Hepatocyte (in vitro differentiated cells): ENCODE results near the gene ANKDD1B. TPM values are rescaled to one million over a fixed set of nuclear protein-coding genes. Genes with fewer than 3 reads are reported as not detected.

Source experiments
- DNase-seq: peaks from one replicate; pipeline ENCODE4 v3.0.0-alpha.2; 2016; ENCODE audit warnings: low spot score
- H2AFZ ChIP-seq: fragments of 200-600 bp; sonication (generic); 2 replicates; pipeline ENCODE4 v1.6.0; 2016; ENCODE audit warnings: antibody characterized with exemption, mild to moderate bottlenecking
- H3K27ac ChIP-seq: fragments of 200-600 bp; sonication (generic); 2 replicates; pipeline ENCODE4 v1.5.1; 2016; ENCODE audit warnings: mild to moderate bottlenecking
- H3K27me3 ChIP-seq: fragments of 200-600 bp; sonication (generic); 2 replicates; pipeline ENCODE4 v1.6.1; 2016
- H3K36me3 ChIP-seq: fragments of 200-600 bp; sonication (generic); replicated peaks from 2 replicates; pipeline ENCODE4 v1.5.1; 2016; ENCODE audit warnings: low read depth; ENCODE audit not compliant: insufficient read depth
- H3K4me1 ChIP-seq: fragments of 200-600 bp; sonication (generic); 2 replicates; pipeline ENCODE4 v1.5.1; 2016; ENCODE audit warnings: mild to moderate bottlenecking, moderate library complexity; ENCODE audit not compliant: insufficient read depth
- H3K4me2 ChIP-seq: fragments of 200-600 bp; sonication (generic); 2 replicates; pipeline ENCODE4 v1.6.0; 2016
- H3K4me3 ChIP-seq: fragments of 200-600 bp; sonication (generic); 2 replicates; pipeline ENCODE4 v1.5.1; 2016; ENCODE audit warnings: mild to moderate bottlenecking
- H3K79me2 ChIP-seq: fragments of 200-600 bp; sonication (generic); 2 replicates; pipeline ENCODE4 v1.6.0; 2017; ENCODE audit warnings: mild to moderate bottlenecking
- H3K9me2 ChIP-seq: fragments of 200-600 bp; sonication (generic); replicated peaks from 2 replicates; pipeline ENCODE4 v1.6.0; 2017; ENCODE audit warnings: mild to moderate bottlenecking; ENCODE audit not compliant: insufficient read depth
- H3K9me3 ChIP-seq: fragments of 200-600 bp; sonication (generic); 2 replicates; pipeline ENCODE4 v1.5.1; 2016; ENCODE audit warnings: low read depth, mild to moderate bottlenecking
- H4K20me1 ChIP-seq: fragments of 200-600 bp; sonication (generic); 2 replicates; pipeline ENCODE4 v1.6.0; 2016; ENCODE audit warnings: mild to moderate bottlenecking; ENCODE audit not compliant: insufficient read depth, poor library complexity, severe bottlenecking
- CTCF ChIP-seq: fragments of 200-600 bp; sonication (generic); IDR thresholded peaks from 2 replicates; pipeline ENCODE4 v1.5.1; 2016; ENCODE audit warnings: antibody characterized with exemption, mild to moderate bottlenecking; ENCODE audit not compliant: poor library complexity
- EZH2 ChIP-seq: fragments of 200-600 bp; sonication (generic); IDR thresholded peaks from 2 replicates; pipeline ENCODE4 v1.6.1; 2016; ENCODE audit warnings: antibody characterized with exemption, mild to moderate bottlenecking, borderline replicate concordance
- EZH2phosphoT487 ChIP-seq: fragments of 200-600 bp; sonication (generic); IDR thresholded peaks from one replicate; pipeline ENCODE4 v1.6.1; 2018; ENCODE audit warnings: antibody characterized with exemption, mild to moderate bottlenecking, low read depth, moderate library complexity; ENCODE audit not compliant: unreplicated experiment, severe bottlenecking
- WGBS: methylation state at CpG from one replicate; pipeline ENCODE4 v1.1.6; 2016; ENCODE audit warnings: low lambda C conversion rate; ENCODE audit errors: missing lambda C conversion rate; 5-methylcytosine and 5-hydroxymethylcytosine counted together
- polyA plus RNA-seq: library from polyadenylated mRNA; unstranded; fragments of >200 nt; fragmentation: Nextera tagmentation; extraction: Ambion mirVana; gene quantifications from 2 replicates; pipeline ENCODE4 v1.2.1, GENCODE V29; 2016
- total RNA-seq: library from RNA; depleted of rRNA; stranded (reverse); fragments of >200 nt; gene quantifications from 2 replicates; pipeline ENCODE4 v1.2.3, GENCODE V29; 2014

The ANKDD1B gene
- total and polyA plus RNA-seq, 2 experiments from 2014 or later, result 0.71 to 4.7 TPM

DNA sequence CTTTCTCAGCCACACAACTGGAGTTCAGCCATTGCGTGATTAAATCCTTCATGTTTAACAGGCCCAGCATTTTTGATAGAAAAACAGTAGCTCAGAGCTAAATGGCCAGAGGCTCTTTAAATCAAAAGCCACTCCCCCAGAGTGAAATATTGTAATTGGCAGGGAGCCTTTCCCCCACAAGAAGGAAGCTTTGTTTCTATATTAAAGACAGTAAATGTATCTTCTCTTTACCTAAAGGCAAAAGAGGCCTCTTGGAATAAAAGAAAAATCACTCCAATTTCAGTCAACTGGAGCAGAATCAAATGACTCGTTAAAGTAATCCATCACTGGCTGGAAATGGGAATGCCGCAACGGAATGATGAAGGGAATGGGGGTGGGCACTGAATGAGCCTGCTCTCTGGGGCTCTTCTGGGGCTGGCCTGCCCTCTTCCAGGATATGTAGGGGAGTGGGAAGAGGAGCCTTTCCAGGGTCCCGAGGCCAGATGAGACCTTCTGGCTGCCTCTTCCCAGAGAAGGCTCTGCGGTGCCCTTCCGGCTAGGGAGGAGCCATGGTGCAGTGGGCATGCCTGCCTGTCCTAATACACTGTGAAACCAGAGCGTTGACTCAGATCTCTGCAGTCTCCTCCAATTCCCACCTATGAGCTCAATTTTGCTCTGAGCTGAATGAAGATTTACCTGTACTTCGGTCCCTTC lies 45.2 kb downstream of the ANKDD1B start:
- no peak for DNase-seq
- 66% methylated on average over 9 of the region's 9 CpGs for WGBS
- H3K79me2 ChIP-seq, result no peaks in the 10 kb centered on the region
- H4K20me1 ChIP-seq, result no peaks in the 10 kb centered on the region
- H3K36me3 ChIP-seq, result no peaks in the 10 kb centered on the region
- H3K4me2 ChIP-seq, result peak overlapping the region; percentile 42
- peak overlapping the region; percentile 8 for H3K27ac ChIP-seq
- H3K4me3 ChIP-seq, result no peak overlapping the region
- peaks cover 4% of the 10 kb centered on the region for H3K4me1 ChIP-seq
- TF ChIP-seq EZH2phosphoT487, result no peak
- TF ChIP-seq CTCF, result no peak
- no peak for TF ChIP-seq EZH2
- H2AFZ ChIP-seq, result no peak overlapping the region
- H3K27me3 ChIP-seq, result no peaks in the 10 kb centered on the region
- H3K9me2 ChIP-seq, result no peaks in the 10 kb centered on the region
- H3K9me3 ChIP-seq, result no peaks in the 10 kb centered on the region

DNA sequence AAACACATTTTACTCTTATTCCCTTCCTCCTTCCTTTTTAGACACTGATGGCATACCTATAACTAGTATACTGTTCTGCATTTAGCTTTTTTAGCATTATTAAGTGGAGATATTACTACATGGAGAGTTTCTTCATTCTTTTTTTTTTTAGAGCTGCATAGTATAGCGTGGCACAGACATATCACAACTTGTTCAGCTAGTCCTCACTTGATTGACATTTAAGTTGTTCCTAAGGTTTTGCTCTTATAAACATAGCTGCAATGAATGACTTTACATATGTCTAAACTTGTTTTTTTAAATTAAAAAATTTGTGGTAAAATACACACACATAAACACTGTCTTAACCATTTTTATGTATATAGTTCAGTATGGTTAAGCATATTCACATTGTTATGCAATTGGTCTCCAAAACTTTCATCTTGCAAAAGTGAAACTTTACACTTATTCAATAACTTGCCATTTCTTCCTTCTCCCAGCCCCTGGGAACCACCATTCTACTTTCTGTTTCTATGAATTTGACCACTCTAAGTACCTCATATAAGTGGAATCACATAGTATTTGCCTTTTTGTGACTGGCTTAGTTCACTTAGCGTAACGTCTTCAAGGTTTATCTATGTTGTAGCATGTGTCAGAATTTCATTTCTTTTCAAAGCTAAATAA lies 48.7 kb downstream of the ANKDD1B start:
- Histone ChIP-seq H3K9me2 (no peaks in the 10 kb centered on the region), H3K4me3 (no peak overlapping the region), H3K36me3 (no peaks in the 10 kb centered on the region), H3K27me3 (no peaks in the 10 kb centered on the region), H3K4me1 (peaks cover 4% of the 10 kb centered on the region), H3K9me3 (no peaks in the 10 kb centered on the region), H3K4me2 (no peak overlapping the region), H3K27ac (no peak overlapping the region), H3K79me2 (no peaks in the 10 kb centered on the region), H4K20me1 (no peaks in the 10 kb centered on the region), H2AFZ (no peak overlapping the region)
- no peak for DNase-seq
- 97% methylated on average over 3 of the region's 3 CpGs for WGBS
- no peak for TF ChIP-seq EZH2phosphoT487
- no peak for TF ChIP-seq CTCF
- TF ChIP-seq EZH2, result no peak

- Histone ChIP-seq H3K27ac (no peak overlapping the region), H3K4me3 (no peak overlapping the region), H3K79me2 (no peaks in the 10 kb centered on the region), H4K20me1 (no peaks in the 10 kb centered on the region), H3K9me3 (no peaks in the 10 kb centered on the region), H3K27me3 (no peaks in the 10 kb centered on the region), H3K36me3 (no peaks in the 10 kb centered on the region), H3K4me2 (no peak overlapping the region), H3K4me1 (peaks cover 4% of the 10 kb centered on the region), H2AFZ (no peak overlapping the region), H3K9me2 (no peaks in the 10 kb centered on the region)
- WGBS, result 93% methylated on average over 16 of the region's 16 CpGs
- TF ChIP-seq EZH2phosphoT487 (no peak), EZH2 (no peak), CTCF (no peak)
- no peak for DNase-seq
Measured at GRCh38 chr5:75660678-75661465, 49.6 kb downstream of the ANKDD1B start.
